GM18909 (cell line): ENCODE measurements around the gene TIMM29.

Source experiments
- ATAC-seq: cut with Tn5 transposase; IDR thresholded peaks from one replicate; pipeline ENCODE4 v1.9.1; 2021; ENCODE audit warnings: mild to moderate bottlenecking; ENCODE audit not compliant: unreplicated experiment, poor library complexity

The TIMM29 gene

GRCh38 chr19:10911579-10912363 lies 16.8 kb upstream of the TIMM29 start:
- ATAC-seq = no peak

- ATAC-seq = no peak
Measured at GRCh38 chr19:10912619-10913018, 16.0 kb upstream of the TIMM29 start.

- no peak for ATAC-seq
Measured at GRCh38 chr19:10913716-10914340, 14.8 kb upstream of the TIMM29 start.

DNA sequence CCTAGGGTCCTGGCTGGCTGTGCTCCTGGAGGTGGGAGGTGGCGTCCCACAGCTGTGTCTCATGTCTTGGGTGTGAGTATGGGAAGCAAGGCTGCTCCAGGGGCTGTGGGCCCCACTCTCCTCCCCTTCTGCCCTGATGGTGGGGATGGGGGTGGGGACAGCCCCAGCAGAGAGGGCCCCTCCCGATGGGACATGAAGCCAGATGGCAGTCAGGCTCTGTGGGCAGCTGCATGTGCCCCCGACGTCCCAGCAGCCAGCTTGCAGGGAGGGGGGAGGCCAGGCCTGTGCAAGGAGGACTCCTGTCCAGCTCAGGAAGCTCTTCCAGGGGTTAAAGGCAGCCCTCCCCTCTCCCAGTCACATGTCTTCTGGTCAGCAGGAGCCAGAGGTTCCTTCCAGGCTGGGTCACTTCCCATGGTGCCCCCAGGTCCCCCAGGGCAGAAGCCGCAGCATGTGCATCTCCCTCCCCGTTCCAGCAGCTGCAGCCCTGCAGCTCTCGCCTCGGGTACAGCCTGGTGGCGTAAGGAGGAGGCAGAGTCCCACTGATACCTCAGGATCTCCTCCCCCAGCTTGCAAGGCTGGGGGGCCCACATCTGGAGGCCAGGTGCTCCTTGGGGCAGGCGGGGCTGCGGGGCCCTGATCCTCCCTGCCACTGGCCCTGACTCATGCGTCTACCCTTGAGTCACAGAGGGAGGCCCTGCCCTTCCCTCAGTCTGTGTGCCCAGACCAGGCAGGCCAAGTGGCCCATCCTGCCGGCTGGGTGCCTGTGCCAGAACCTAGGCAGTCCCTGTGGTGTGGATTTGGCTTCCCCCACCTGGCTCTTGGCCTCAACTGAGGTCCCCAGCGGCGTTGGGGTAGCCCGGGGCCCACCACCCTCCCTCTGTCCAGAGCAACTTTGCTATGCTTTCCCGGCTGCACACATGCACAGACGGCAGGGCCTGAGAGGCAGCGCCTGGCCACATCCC lies 13.2 kb upstream of the TIMM29 start:
- no peak for ATAC-seq

- no peak for ATAC-seq
Measured at GRCh38 chr19:10916602-10917001, 12.0 kb upstream of the TIMM29 start.

DNA sequence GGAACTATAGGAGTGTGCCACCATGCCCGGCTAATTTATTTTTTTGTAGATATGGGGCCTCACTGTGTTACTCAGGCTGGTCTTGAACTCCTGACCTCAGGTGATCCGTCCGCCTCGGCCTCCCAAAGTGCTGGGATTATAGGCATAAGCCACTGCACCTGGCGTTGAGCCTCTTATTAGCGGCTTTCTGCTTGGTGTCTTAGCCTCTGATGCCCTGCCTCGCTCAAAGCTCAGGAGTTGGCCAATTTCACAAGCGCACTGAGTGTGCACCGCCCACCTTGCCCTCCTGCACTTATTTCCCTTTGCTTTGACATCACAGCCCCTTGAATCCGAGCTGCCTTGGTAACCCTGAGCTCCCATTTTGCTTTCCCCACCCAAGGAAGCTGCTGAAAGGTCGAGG lies 10.3 kb upstream of the TIMM29 start:
- ATAC-seq = no peak

- no peak for ATAC-seq
Measured at GRCh38 chr19:10919352-10920287, 9.0 kb upstream of the TIMM29 start.

GRCh38 chr19:10920288-10920655 lies 8.3 kb upstream of the TIMM29 start:
- no peak for ATAC-seq

DNA sequence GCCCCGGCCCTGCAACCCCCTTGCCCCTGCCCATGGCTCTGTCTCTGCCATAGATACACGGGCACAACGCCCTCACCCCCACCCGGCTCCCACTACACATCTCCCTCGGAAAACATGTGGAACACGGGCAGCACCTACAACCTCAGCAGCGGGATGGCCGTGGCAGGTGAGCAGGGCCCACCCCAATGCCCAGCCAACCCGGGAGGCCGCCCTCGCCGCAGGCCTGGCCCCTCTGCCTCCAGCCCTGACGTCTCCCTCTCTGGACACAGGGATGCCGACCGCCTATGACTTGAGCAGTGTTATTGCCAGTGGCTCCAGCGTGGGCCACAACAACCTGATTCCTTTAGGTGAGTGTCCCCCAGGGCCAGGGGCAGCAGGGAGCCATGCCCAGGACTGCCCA lies 7.8 kb upstream of the TIMM29 start:
- ATAC-seq = no peak

- ATAC-seq = no peak
Measured at GRCh38 chr19:10921199-10921909, 7.3 kb upstream of the TIMM29 start.

- ATAC-seq = no peak
Measured at GRCh38 chr19:10921910-10922637, 6.5 kb upstream of the TIMM29 start.

GRCh38 chr19:10922638-10923014 lies 6.0 kb upstream of the TIMM29 start:
- ATAC-seq = no peak

- no peak for ATAC-seq
Measured at GRCh38 chr19:10923260-10924112, 5.1 kb upstream of the TIMM29 start.

DNA sequence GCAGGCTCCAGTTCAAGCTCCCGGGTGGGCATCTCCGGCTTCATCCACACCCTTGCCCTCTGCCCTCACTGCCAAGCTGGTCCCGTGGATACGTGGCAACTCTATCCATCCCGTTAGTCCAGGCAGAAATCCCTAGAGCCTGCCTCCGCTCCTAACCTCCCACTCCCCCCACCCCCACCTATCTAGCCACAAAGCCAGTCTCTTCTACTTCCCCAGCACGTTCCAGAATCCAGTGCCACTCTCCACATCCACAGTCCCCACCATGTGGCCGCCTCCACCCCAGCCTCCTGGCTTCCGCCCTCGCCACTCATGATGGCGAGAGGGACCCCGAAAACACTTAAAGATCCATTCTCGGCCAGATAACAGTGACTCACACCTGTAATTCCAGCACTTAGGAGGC lies 4.0 kb upstream of the TIMM29 start:
- no peak for ATAC-seq

DNA sequence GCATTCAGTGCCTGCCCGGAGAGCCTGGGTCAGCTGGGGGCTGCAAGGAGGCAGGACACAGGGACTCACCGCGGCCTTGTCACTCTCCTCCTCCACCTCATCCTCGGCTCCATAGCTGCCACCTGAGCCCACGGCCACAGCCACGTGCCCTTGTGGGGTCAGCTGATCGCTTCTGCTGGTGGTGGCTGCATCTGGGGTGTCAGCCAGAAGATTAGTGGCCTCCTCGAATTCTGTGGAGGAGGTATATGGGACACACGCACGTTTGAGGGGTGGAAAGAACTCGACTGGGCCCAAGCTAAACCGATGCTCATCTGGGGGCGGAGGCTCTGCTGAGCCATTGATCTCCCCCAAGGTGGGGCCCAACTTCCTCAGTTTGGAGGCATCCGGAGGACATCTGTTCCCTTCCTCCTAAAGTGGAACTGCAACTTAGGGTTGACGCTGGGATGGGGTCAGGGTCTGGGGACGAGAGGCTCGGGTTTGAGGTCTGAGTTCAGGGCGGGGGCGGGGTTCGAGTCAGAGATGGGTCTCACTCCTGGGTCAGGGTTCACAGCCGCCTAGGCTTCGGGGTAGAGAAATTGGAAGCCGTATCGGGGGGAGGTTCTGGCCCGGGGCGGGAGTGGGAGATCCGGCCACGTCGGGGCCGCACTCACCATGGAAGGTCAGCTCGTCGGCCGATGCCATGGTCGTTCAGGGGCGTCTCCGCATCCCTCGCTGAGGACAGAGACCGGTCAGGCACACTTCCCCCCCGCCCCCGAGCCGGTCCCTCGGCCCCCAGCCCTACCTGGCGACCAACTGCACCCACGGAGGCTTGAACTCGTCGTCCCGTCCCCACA lies 665 bp upstream of the TIMM29 start:
- ATAC-seq = no peak

DNA sequence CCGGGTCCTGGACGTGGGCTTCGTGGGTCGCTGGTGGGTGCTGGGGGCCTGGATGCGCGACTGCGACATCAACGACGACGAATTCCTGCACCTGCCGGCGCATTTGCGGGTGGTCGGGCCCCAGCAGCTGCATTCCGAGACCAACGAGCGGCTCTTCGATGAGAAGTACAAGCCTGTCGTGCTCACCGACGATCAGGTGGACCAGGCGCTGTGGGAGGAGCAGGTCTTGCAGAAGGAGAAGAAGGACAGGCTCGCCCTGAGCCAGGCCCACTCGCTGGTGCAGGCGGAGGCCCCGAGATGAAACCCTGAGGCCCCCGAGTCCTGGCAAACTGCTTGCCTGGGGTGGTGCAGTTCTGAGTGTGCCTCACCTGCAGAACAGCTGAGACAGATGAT lies 787 bp downstream of the TIMM29 start:
- no peak for ATAC-seq
